Endodermal cell (in vitro differentiated cells): ENCODE results near the gene ERFE. TPM values are rescaled to one million over a fixed set of nuclear protein-coding genes. Genes with fewer than 3 reads are reported as not detected.

ENCODE experiments used
- DNase-seq: peaks from one replicate; pipeline ENCODE4 v3.0.0-alpha.2; 2017
- H3K27ac ChIP-seq: 2 replicates; pipeline ENCODE4 v1.5.1; 2013; ENCODE audit warnings: mild to moderate bottlenecking, low read depth, low read length, moderate library complexity
- H3K27me3 ChIP-seq: 2 replicates; pipeline ENCODE4 v1.6.1; 2013; ENCODE audit warnings: mild to moderate bottlenecking, low read length, moderate library complexity; ENCODE audit not compliant: insufficient read depth, control insufficient read depth, poor library complexity, severe bottlenecking
- H3K36me3 ChIP-seq: 2 replicates; pipeline ENCODE4 v1.7.0; 2013; ENCODE audit warnings: mild to moderate bottlenecking, low read length, moderate library complexity; ENCODE audit not compliant: control insufficient read depth, insufficient read depth
- H3K4me1 ChIP-seq: one replicate; pipeline ENCODE4 v1.7.0; 2013; ENCODE audit warnings: low read length; ENCODE audit not compliant: control insufficient read depth, insufficient read depth
- H3K4me3 ChIP-seq: 2 replicates; pipeline ENCODE4 v1.5.1; 2013; ENCODE audit warnings: mild to moderate bottlenecking, low read length, moderate library complexity
- H3K9ac ChIP-seq: 2 replicates; pipeline ENCODE4 v1.6.1; 2013; ENCODE audit warnings: mild to moderate bottlenecking, low read length, moderate library complexity; ENCODE audit not compliant: poor library complexity, severe bottlenecking; ENCODE audit errors: extremely low read depth
- H3K9me3 ChIP-seq: 2 replicates; pipeline ENCODE4 v1.6.1; 2013; ENCODE audit warnings: mild to moderate bottlenecking, low read length, moderate library complexity; ENCODE audit not compliant: control insufficient read depth
- H3K27ac Mint-ChIP-seq: 2 replicates; pipeline ENCODE4 v1.8.0; 2020; ENCODE audit warnings: mixed read lengths
- H3K27me3 Mint-ChIP-seq: 2 replicates; pipeline ENCODE4 v1.8.0; 2021; ENCODE audit warnings: mild to moderate bottlenecking, mixed read lengths; ENCODE audit not compliant: insufficient read depth
- H3K36me3 Mint-ChIP-seq: 2 replicates; pipeline ENCODE4 v1.8.0; 2020; ENCODE audit warnings: low read depth, mixed read lengths
- H3K4me1 Mint-ChIP-seq: 2 replicates; pipeline ENCODE4 v1.8.0; 2020; ENCODE audit warnings: mixed read lengths
- H3K4me3 Mint-ChIP-seq: 2 replicates; pipeline ENCODE4 v1.8.0; 2020; ENCODE audit warnings: mild to moderate bottlenecking, moderate library complexity, mixed read lengths
- H3K9me3 Mint-ChIP-seq: 2 replicates; pipeline ENCODE4 v1.8.0; 2020; ENCODE audit warnings: mild to moderate bottlenecking, mixed read lengths
- CTCF ChIP-seq: fragments of 200-600 bp; sonication (generic); conservative IDR thresholded peaks from 2 replicates; pipeline ENCODE4 v1.5.0; 2021; ENCODE audit warnings: antibody characterized with exemption, mild to moderate bottlenecking
- WGBS, 2 experiments: methylation state at CpG; one replicate each; pipeline versions ENCODE4 v1.1.5 to v1.1.7; 2013; ENCODE audit warnings: missing lambda C conversion rate in 2 of 2, mixed read lengths in 1 of 2; ENCODE audit not compliant: insufficient coverage in 1 of 2, insufficient read length in 1 of 2; 5-methylcytosine and 5-hydroxymethylcytosine counted together
- total RNA-seq, 2 donors: library from RNA; stranded (reverse); fragmentation: NEBNext Ultra II Directional in 1 of 2; extraction: Animal tissue kit (Norgen Biotek cat#: 25700) in 1 of 2; gene quantifications; 2 replicates in 1 of 2; 3 replicates in 1 of 2; pipeline ENCODE4 v1.2.1, GENCODE V29; 2021

ERFE gene
- total RNA-seq, 2 donors from 2014 or later = 0.48 to 1.6 TPM

GRCh38 chr2:238174291-238174690 lies 15.5 kb downstream of the ERFE start:
- WGBS, 2 experiments = 96 to 100% methylated on average over 5 to 8 of the region's 8 CpGs
- Mint-ChIP-seq H3K27ac (no peak overlapping the region), H3K4me3 (no peak overlapping the region), H3K4me1 (peaks cover 6% of the 10 kb centered on the region), H3K27me3 (no peaks in the 10 kb centered on the region), H3K9me3 (no peaks in the 10 kb centered on the region), H3K36me3 (peaks cover 66% of the 10 kb centered on the region)
- Histone ChIP-seq H3K4me1 (no peaks in the 10 kb centered on the region), H3K4me3 (no peak overlapping the region), H3K36me3 (peaks cover 86% of the 10 kb centered on the region), H3K27me3 (no peaks in the 10 kb centered on the region), H3K9ac (no peak overlapping the region), H3K9me3 (no peaks in the 10 kb centered on the region), H3K27ac (no peak overlapping the region)
- no peak for TF ChIP-seq CTCF
- no peak for DNase-seq

- Histone ChIP-seq H3K27ac (no peak overlapping the region), H3K4me3 (no peak overlapping the region), H3K9ac (no peak overlapping the region), H3K9me3 (no peaks in the 10 kb centered on the region), H3K36me3 (peaks cover 88% of the 10 kb centered on the region), H3K4me1 (no peaks in the 10 kb centered on the region), H3K27me3 (no peaks in the 10 kb centered on the region)
- no peak overlapping the region for H3K4me3 Mint-ChIP-seq
- no peaks in the 10 kb centered on the region for H3K9me3 Mint-ChIP-seq
- peaks cover 69% of the 10 kb centered on the region for H3K36me3 Mint-ChIP-seq
- no peaks in the 10 kb centered on the region for H3K27me3 Mint-ChIP-seq
- WGBS, 2 experiments = 92 to 100% methylated on average over 2 to 3 of the region's 3 CpGs
- no peak for DNase-seq
- no peak for TF ChIP-seq CTCF
- H3K27ac Mint-ChIP-seq = no peak overlapping the region
- peaks cover 6% of the 10 kb centered on the region for H3K4me1 Mint-ChIP-seq
Observed at GRCh38 chr2:238174701-238175100, 15.9 kb downstream of the ERFE start.

- Histone ChIP-seq H3K36me3 (peaks cover 88% of the 10 kb centered on the region), H3K4me3 (no peak overlapping the region), H3K9me3 (no peaks in the 10 kb centered on the region), H3K9ac (no peak overlapping the region), H3K27me3 (no peaks in the 10 kb centered on the region), H3K4me1 (no peaks in the 10 kb centered on the region), H3K27ac (no peak overlapping the region)
- Mint-ChIP-seq H3K36me3 (peaks cover 72% of the 10 kb centered on the region), H3K27ac (no peak overlapping the region), H3K9me3 (no peaks in the 10 kb centered on the region), H3K4me3 (no peak overlapping the region), H3K27me3 (no peaks in the 10 kb centered on the region), H3K4me1 (peaks cover 6% of the 10 kb centered on the region)
- TF ChIP-seq CTCF = no peak
- no peak for DNase-seq
Observed at GRCh38 chr2:238176613-238177012, 17.8 kb downstream of the ERFE start.
